Body of pancreas (tissue), 4 donors: ENCODE data around the gene MRPS25.

Experiments used
- POLR2A ChIP-seq, 3 donors: fragments of 450-650 bp; IDR thresholded peaks; one replicate each; pipeline ENCODE4 v1.6.1; 2016; ENCODE audit warnings: antibody characterized with exemption in 3 of 3, mild to moderate bottlenecking in 2 of 3
- TF ChIP-seq, protein P1 (sequence below), 7 experiments: fragments of 450-650 bp in 4 of 7; fragments of 200-600 bp in 3 of 7; sonication (generic) in 3 of 7; IDR thresholded peaks; one replicate each; pipeline ENCODE4 v1.5.1; 2016 to 2019; ENCODE audit warnings: antibody characterized with exemption in 7 of 7

DNA sequence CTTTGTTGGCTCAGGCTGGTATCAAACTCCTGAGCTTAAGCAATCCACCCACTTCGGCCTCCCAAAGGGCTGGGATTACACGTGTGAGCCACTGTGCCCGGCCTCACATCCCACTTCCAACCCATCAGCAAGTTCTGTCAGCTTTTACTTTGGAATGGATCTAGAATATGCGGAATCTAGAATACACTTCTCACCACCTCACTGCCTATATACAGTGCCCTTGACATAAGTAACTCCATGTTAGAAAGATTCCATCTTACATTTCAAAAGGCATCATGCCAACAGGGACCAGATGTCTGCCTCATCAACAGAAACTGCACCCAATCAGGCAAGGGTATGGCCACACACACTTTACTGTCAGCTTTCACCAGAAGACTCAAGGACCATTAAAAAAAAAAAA lies 43.8 kb upstream of the MRPS25 start:
- TF ChIP-seq, protein P1, sequence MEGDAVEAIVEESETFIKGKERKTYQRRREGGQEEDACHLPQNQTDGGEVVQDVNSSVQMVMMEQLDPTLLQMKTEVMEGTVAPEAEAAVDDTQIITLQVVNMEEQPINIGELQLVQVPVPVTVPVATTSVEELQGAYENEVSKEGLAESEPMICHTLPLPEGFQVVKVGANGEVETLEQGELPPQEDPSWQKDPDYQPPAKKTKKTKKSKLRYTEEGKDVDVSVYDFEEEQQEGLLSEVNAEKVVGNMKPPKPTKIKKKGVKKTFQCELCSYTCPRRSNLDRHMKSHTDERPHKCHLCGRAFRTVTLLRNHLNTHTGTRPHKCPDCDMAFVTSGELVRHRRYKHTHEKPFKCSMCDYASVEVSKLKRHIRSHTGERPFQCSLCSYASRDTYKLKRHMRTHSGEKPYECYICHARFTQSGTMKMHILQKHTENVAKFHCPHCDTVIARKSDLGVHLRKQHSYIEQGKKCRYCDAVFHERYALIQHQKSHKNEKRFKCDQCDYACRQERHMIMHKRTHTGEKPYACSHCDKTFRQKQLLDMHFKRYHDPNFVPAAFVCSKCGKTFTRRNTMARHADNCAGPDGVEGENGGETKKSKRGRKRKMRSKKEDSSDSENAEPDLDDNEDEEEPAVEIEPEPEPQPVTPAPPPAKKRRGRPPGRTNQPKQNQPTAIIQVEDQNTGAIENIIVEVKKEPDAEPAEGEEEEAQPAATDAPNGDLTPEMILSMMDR (IDR thresholded peaks at IDR 0.05): no peak
- no peak for TF ChIP-seq POLR2A (IDR thresholded peaks at IDR 0.05)
